OCI-LY1 (cell line): ENCODE results near the gene TMEM158.

Experiments used
- CTCF ChIP-seq: fragments of 200-600 bp; sonication (generic), shearing (Covaris generic); IDR thresholded peaks from 2 replicates; pipeline ENCODE4 v1.5.1; 2017; ENCODE audit warnings: mild to moderate bottlenecking, antibody characterized with exemption, low read length, moderate library complexity, mixed read lengths
- EZH2 ChIP-seq: fragments of 200-600 bp; sonication (generic), shearing (Covaris generic); IDR thresholded peaks from 2 replicates; pipeline ENCODE4 v1.8.0; 2017; ENCODE audit warnings: borderline replicate concordance, mixed run types, mild to moderate bottlenecking, antibody characterized with exemption, low read length, moderate library complexity, mixed read lengths

GRCh38 chr3:45208586-45208985 lies 17.5 kb downstream of the TMEM158 start:
- no peak for TF ChIP-seq CTCF
- TF ChIP-seq EZH2: no peak
